Natural killer cell (primary cell): ENCODE results near the gene UBE2Z. TPM values are rescaled to one million over a fixed set of nuclear protein-coding genes. Genes with fewer than 3 reads are reported as not detected.
A peak's percentile ranks its signal among the peaks of the same experiment; 100 is the strongest.

Experiments used
- ATAC-seq, 3 donors: fragments of 150-1000 bp in 2 of 3; fragments of 200-7000 bp in 1 of 3; cut with Tn5 transposase; 1 replicate in 1 of 3; 2 replicates in 2 of 3; pipeline ENCODE4 v1.10.0; 2021; ENCODE audit warnings: mild to moderate bottlenecking in 2 of 3, moderate library complexity in 2 of 3
- DNase-seq, 2 donors: peaks; one replicate each; pipeline versions ENCODE4 v3.0.0 to v3.0.0-alpha.2; 2013 to 2021; ENCODE audit warnings: mixed read lengths in 1 of 2
- H3K27ac ChIP-seq: one replicate; pipeline ENCODE4 v1.5.1; 2013; ENCODE audit warnings: mild to moderate bottlenecking, low read length
- H3K27me3 ChIP-seq: one replicate; pipeline ENCODE4 v1.6.1; 2013; ENCODE audit warnings: low read length; ENCODE audit not compliant: control insufficient read depth, insufficient read depth
- H3K36me3 ChIP-seq: one replicate; pipeline ENCODE4 v1.6.1; 2013; ENCODE audit warnings: low read length; ENCODE audit not compliant: control insufficient read depth, insufficient read depth
- H3K4me1 ChIP-seq: one replicate; pipeline ENCODE4 v1.6.1; 2013; ENCODE audit warnings: low read length; ENCODE audit not compliant: control insufficient read depth, insufficient read depth
- H3K4me3 ChIP-seq: one replicate; pipeline ENCODE4 v1.5.1; 2013; ENCODE audit warnings: low read length
- H3K9me3 ChIP-seq: one replicate; pipeline ENCODE4 v1.6.1; 2013; ENCODE audit warnings: low read length; ENCODE audit not compliant: control insufficient read depth, insufficient read depth
- H3K27ac Mint-ChIP-seq, 2 donors: one replicate each; pipeline ENCODE4 v1.8.0; 2022; ENCODE audit warnings: mild to moderate bottlenecking in 2 of 2, mixed read lengths in 2 of 2, moderate library complexity in 1 of 2
- H3K27me3 Mint-ChIP-seq, 2 donors: one replicate each; pipeline ENCODE4 v1.8.0; 2022; ENCODE audit warnings: low read depth in 2 of 2, mixed read lengths in 2 of 2
- H3K36me3 Mint-ChIP-seq: one replicate; pipeline ENCODE4 v1.8.0; 2022; ENCODE audit warnings: mixed read lengths
- H3K4me1 Mint-ChIP-seq, 2 donors: one replicate each; pipeline ENCODE4 v1.8.0; 2022; ENCODE audit warnings: mixed read lengths in 2 of 2
- H3K4me3 Mint-ChIP-seq: one replicate; pipeline ENCODE4 v1.8.0; 2022; ENCODE audit warnings: mild to moderate bottlenecking, moderate library complexity, mixed read lengths
- H3K9me3 Mint-ChIP-seq, 2 donors: one replicate each; pipeline ENCODE4 v1.8.0; 2022; ENCODE audit warnings: mixed read lengths in 2 of 2
- CTCF ChIP-seq: fragments of 200-600 bp; IDR thresholded peaks from one replicate; pipeline ENCODE4 v1.8.0; 2022; ENCODE audit warnings: antibody characterized with exemption
- WGBS: methylation state at CpG from one replicate; pipeline ENCODE4 v1.1.7; 2013; ENCODE audit warnings: missing lambda C conversion rate; ENCODE audit not compliant: insufficient coverage; 5-methylcytosine and 5-hydroxymethylcytosine counted together
- intact Hi-C: fragments of 100-400 bp; cut with micrococcal nuclease; formaldehyde crosslinking; loops from one replicate; pipeline ENCODE4 v1.14.2; 2022
- total RNA-seq, 4 donors: library from RNA; stranded (reverse); fragments of 120-200 nt in 1 of 4; gene quantifications; one replicate each; pipeline versions ENCODE4 v1.2.3 to v1.2.4, GENCODE V29; 2013 to 2022

The UBE2Z gene
- total RNA-seq, 3 donors from 2014 or later (not counting 1 experiment from before 2014, with no cell fraction given) = 89.0 to 94.0 (median 89.6) TPM

GRCh38 chr17:48909783-48910182, 1.6 kb downstream of the UBE2Z start:
- peak in 1 of 2 donors; percentile 33 for DNase-seq

DNA sequence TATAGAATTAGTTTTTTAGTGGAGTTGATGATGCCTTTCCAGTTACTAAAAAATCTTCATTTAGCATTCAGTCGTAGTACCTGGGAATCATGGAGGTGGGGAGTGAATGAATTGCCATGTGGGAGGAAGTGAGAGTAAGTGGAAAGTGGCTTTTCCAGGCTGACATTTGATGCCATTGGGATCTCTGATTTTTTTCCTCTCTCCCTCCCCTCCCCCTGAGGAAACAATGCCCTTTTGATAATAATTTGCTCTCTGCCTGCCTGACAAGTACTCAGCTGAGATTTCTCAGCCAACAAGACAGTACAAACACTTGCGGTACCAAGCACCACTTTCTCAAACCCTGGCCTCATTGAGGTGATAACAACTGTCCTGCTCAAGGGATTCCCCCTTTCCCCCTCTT, 2.2 kb downstream of the UBE2Z start:
- Histone ChIP-seq H3K27me3 (no peaks in the 10 kb centered on the region), H3K9me3 (no peaks in the 10 kb centered on the region), H3K36me3 (peaks cover 19% of the 10 kb centered on the region), H3K27ac (no peak overlapping the region), H3K4me1 (peaks cover 27% of the 10 kb centered on the region), H3K4me3 (no peak overlapping the region)
- peaks cover 63 to 64% of the 10 kb centered on the region in 2 donors for H3K4me1 Mint-ChIP-seq
- H3K27ac Mint-ChIP-seq = peak overlapping the region; percentile 86 to 98
- peak overlapping the region; percentile 88 for H3K4me3 Mint-ChIP-seq
- no peaks in the 10 kb centered on the region for H3K27me3 Mint-ChIP-seq
- intact Hi-C loops = no loop called here
- no peak for TF ChIP-seq CTCF
- ATAC-seq = no peak
- DNase-seq = no peak
- H3K36me3 Mint-ChIP-seq = peaks cover 8% of the 10 kb centered on the region
- 57% methylated on average over 1 of the region's 2 CpGs for WGBS
- no peaks in the 10 kb centered on the region for H3K9me3 Mint-ChIP-seq

More at GRCh38 chr17:48909783-48910182, 1.6 kb downstream of the UBE2Z start:
- ATAC-seq = no peak
- no peak for TF ChIP-seq CTCF
- Histone ChIP-seq H3K4me3 (no peak overlapping the region), H3K27ac (no peak overlapping the region), H3K27me3 (no peaks in the 10 kb centered on the region), H3K4me1 (peaks cover 24% of the 10 kb centered on the region), H3K36me3 (peaks cover 13% of the 10 kb centered on the region), H3K9me3 (no peaks in the 10 kb centered on the region)
- WGBS = 70% methylated on average over 3 of the region's 4 CpGs
- H3K27ac Mint-ChIP-seq = peak overlapping the region; percentile 86 to 98
- H3K9me3 Mint-ChIP-seq = no peaks in the 10 kb centered on the region
- peaks cover 58 to 61% of the 10 kb centered on the region in 2 donors for H3K4me1 Mint-ChIP-seq
- intact Hi-C loops = no loop called here
- H3K36me3 Mint-ChIP-seq = peaks cover 8% of the 10 kb centered on the region
- H3K27me3 Mint-ChIP-seq = no peaks in the 10 kb centered on the region
- peak overlapping the region; percentile 88 for H3K4me3 Mint-ChIP-seq

DNA sequence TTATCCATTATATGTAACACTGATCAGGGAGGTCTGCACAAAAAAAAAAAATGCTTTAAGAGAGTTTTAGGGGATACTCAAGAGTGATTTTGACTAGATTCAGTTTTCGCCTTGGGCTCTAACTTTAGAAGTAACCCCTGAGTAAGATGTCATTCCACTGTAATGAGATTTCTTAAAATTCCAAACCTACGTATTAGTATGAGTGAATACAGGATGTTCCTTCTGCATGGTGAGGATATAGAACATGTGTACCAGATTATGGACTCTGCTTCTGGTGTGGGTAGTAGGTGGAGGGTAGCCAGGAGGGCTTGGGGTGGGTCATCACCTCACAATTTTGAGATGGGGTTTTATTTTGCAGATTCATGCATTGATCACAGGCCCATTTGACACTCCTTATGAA, 4.3 kb downstream of the UBE2Z start:
- peaks cover 71 to 72% of the 10 kb centered on the region in 2 donors for H3K4me1 Mint-ChIP-seq
- no peak for TF ChIP-seq CTCF
- Histone ChIP-seq H3K27me3 (no peaks in the 10 kb centered on the region), H3K36me3 (peaks cover 29% of the 10 kb centered on the region), H3K4me3 (no peak overlapping the region), H3K27ac (no peak overlapping the region), H3K9me3 (no peaks in the 10 kb centered on the region), H3K4me1 (peaks cover 32% of the 10 kb centered on the region)
- no peaks in the 10 kb centered on the region for H3K27me3 Mint-ChIP-seq
- WGBS = 92% methylated on average over 2 of the region's 2 CpGs
- ATAC-seq (no peak), DNase-seq (no peak)
- H3K27ac Mint-ChIP-seq = peak overlapping the region; percentile 86 to 98
- no peak overlapping the region for H3K4me3 Mint-ChIP-seq
- H3K36me3 Mint-ChIP-seq = peaks cover 8% of the 10 kb centered on the region
- H3K9me3 Mint-ChIP-seq = no peaks in the 10 kb centered on the region
- intact Hi-C loops = no loop called here
